PFSK-1 (cell line): Measurements from ENCODE around the gene MYL5.

Experiments
- FOXP2 ChIP-seq: optimal IDR thresholded peaks from 2 replicates; pipeline ENCODE3; 2011; ENCODE audit warnings: borderline replicate concordance, control low read depth, inconsistent platforms; ENCODE audit not compliant: insufficient read depth; ENCODE audit errors: extremely low read length, extremely low read depth
- POLR2AphosphoS5 ChIP-seq: IDR thresholded peaks from 2 replicates; pipeline ENCODE4 v1.6.1; 2012; ENCODE audit warnings: low read depth, mild to moderate bottlenecking, control low read depth, low read length, moderate library complexity
- SIN3A ChIP-seq: IDR thresholded peaks from 2 replicates; pipeline ENCODE4 v1.6.1; 2012; ENCODE audit warnings: mild to moderate bottlenecking, low read length, moderate library complexity, borderline replicate concordance; ENCODE audit not compliant: insufficient read depth
- TAF1 ChIP-seq: IDR thresholded peaks from 2 replicates; pipeline ENCODE4 v1.6.1; 2012; ENCODE audit warnings: low read length, control low read depth, borderline replicate concordance; ENCODE audit not compliant: insufficient read depth
- TF ChIP-seq, protein P1 (sequence below), 2 experiments: IDR thresholded peaks; 2 replicates each; pipeline versions ENCODE4 v1.6.1 to v1.8.0; 2011 to 2012; ENCODE audit warnings: low read depth in 2 of 2, low read length in 2 of 2, control low read depth in 1 of 2, inconsistent platforms in 1 of 2, mild to moderate bottlenecking in 1 of 2, moderate library complexity in 1 of 2; ENCODE audit not compliant: insufficient read depth in 1 of 2

DNA sequence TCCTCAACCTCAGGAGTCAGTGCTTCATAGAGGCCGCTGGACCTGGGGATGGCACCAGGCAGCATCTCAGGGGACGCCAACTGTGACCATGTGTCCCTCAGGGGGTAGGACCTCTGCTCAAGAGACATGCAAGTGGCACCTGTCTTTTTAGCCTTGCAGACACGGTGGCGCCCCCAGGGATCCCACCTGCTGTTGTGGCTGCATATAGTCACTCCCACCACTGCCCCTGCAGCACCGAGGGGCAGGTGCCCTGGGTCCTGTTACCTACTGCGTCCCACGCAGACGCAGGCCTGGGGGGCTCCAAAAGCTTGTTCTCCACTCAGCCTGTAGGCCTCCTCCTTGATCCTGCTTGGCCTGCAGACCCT, 2.5 kb downstream of the MYL5 start:
- TF ChIP-seq POLR2AphosphoS5: no peak
- no peak for TF ChIP-seq SIN3A
- no peak for TF ChIP-seq TAF1
- TF ChIP-seq, protein P1, sequence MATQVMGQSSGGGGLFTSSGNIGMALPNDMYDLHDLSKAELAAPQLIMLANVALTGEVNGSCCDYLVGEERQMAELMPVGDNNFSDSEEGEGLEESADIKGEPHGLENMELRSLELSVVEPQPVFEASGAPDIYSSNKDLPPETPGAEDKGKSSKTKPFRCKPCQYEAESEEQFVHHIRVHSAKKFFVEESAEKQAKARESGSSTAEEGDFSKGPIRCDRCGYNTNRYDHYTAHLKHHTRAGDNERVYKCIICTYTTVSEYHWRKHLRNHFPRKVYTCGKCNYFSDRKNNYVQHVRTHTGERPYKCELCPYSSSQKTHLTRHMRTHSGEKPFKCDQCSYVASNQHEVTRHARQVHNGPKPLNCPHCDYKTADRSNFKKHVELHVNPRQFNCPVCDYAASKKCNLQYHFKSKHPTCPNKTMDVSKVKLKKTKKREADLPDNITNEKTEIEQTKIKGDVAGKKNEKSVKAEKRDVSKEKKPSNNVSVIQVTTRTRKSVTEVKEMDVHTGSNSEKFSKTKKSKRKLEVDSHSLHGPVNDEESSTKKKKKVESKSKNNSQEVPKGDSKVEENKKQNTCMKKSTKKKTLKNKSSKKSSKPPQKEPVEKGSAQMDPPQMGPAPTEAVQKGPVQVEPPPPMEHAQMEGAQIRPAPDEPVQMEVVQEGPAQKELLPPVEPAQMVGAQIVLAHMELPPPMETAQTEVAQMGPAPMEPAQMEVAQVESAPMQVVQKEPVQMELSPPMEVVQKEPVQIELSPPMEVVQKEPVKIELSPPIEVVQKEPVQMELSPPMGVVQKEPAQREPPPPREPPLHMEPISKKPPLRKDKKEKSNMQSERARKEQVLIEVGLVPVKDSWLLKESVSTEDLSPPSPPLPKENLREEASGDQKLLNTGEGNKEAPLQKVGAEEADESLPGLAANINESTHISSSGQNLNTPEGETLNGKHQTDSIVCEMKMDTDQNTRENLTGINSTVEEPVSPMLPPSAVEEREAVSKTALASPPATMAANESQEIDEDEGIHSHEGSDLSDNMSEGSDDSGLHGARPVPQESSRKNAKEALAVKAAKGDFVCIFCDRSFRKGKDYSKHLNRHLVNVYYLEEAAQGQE (IDR thresholded peaks at IDR 0.05; ENCODE audit: insufficient read depth in 1 of 2, low read depth in 2 of 2, low read length in 2 of 2): no peak
- no peak for TF ChIP-seq FOXP2
